ENCODE results near the gene HTT. TPM values are rescaled to one million over a fixed set of nuclear protein-coding genes. Genes with fewer than 3 reads are reported as not detected.
A peak's percentile ranks its signal among the peaks of the same experiment; 100 is the strongest.
"Not testable (repeated sequence)": the region's sequence is repeated elsewhere in the genome, so short reads cannot be mapped to it uniquely, and the experiment has no call there.

The HTT gene
- total RNA-seq, 1 experiment from 2014 or later = 10.4 TPM

DNA sequence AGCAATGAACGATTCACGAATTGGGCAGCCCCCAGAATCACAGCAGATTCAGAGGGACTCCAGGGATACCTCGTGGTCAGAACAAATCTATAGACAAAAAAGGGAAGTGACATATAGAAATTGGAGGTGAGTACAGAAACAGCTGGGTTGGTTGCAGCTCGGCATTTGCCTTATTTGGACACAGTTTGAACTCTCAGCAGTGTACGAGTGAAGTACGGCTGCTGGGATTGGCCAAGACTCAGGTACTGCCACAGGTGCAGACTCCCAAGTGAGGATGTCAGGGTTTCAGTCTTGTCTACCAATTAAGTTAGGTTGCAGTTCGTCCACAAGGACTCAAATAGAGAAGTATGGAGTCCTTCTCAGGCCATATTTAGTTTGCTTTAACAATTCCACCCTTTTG is 28.3 kb upstream of the HTT start:
- DNase-seq (ENCODE audit: low read depth) = no peak

DNA sequence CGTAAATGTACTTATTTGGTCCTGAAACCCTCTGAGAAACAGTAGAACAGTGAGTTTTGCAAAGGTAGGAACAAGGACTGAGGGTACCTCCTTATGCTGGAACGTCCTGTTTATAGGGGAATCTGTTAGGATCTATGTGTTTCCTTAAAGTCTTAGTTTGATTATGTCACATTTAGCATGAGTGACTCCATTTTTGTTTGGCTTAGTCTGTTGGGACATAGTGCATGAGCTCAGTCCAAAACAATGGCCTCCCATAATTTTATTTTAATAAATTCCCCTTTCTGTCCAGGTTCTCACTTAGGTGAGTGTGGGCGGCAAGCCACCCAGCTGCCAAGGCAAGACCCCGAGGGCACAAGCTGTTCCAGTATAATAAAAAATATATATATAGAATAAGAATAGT is 27.9 kb upstream of the HTT start:
- no peak for DNase-seq (ENCODE audit: low read depth)

DNA sequence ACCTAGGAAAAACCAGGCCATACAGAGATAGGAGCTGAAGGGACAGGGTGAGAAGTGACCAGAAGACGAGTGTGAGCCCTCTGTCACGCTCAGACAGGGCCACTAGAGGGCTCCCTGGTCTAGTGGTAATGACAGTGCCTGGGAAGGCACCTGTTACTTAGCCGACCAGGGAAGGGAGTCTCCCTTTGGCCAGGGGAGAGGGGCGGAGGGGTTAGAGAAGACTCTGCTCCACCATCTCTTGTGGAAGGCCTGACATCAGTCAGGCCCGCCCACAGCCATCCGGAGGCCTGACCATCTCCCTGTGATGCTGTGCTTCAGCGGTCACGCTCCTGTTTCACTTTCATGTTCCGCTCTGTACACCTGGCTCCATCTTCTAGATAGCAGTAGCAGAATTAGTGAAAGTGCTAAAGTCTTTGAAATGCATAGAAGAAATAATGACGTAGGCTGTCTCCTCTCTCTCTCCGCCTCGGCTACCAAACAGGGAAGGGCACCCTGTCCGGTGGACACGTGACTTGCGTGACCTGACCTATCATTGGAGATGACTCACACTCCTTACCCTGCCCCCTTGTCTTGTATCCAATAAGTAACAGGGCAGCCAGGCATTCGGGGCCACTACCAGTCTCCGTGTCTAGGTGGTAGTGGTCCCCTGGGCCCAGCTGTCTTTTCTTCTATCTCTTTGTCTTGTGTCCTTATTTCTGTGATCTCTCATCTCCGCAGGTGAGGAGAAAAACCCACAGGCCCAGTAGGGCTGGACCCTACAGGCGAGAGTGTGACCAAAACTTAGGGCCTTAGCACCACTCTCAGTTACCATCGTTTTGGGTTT is 26.8 kb upstream of the HTT start:
- DNase-seq (ENCODE audit: low read depth) = peak; percentile 58

DNA sequence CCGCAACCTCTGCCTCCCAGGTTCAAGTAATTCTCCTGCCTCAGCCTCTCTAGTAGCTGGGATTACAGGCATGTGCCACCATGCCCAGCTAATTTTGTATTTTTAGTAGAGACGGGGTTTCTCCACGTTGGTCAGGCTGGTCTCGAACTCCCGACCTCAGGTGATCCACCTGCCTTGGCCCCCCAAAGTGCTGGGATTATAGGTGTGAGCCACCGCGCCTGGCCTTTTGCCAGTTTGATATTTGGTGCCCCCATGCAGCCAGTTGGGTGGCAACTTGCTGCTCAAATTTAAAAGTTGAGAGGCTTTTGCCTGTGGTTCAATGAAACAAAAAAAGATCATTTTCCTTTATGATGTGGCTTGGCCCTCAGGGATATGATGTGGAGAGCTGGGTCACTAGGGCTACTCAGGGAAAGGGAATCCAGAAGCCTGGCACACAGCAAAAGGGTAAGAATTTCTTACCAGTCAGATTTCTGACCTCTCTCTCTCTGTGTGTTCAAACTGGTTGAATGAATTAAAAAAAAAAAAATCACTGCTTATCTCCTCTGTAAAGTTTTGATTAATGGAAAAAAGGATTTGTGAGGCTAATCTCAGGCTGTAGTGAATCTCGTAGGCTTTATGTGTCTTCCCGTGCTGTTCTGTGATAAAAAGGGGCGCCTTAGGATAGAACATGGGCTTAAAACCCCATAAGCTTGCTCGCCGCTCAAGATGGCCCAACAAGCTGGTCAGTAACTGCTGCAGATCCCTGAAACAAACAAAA is 23.2 kb upstream of the HTT start:
- not testable (repeated sequence) for DNase-seq (ENCODE audit: low read depth)

DNA sequence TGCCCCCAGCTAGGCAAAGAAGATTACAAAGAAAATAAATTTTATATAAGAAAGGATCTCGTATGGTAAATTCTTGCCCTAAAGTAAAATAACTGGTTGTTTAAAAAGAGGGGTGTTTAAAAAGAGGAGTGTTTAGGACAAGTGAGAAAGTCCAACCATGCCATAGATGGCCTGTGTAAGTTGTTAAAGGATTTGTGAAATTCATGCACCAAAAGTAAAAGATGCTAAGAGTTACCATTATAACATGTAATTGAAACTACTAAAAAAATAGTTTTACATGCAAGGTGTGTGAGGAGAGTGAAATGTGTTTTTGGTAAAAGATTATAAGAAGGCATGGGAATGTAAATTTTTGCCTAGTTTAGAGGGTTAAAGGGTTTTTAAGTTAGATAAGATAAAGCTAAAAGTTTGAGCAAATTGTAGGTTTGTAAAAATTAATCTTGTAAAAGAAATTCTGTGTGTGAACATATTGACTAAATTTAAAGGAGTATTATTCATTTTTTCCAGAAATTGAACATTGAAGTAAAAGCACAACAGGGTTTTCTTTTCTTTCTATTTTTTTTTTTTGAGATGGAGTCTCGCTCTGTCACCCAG is 20.2 kb upstream of the HTT start:
- DNase-seq (ENCODE audit: low read depth) = no peak

DNA sequence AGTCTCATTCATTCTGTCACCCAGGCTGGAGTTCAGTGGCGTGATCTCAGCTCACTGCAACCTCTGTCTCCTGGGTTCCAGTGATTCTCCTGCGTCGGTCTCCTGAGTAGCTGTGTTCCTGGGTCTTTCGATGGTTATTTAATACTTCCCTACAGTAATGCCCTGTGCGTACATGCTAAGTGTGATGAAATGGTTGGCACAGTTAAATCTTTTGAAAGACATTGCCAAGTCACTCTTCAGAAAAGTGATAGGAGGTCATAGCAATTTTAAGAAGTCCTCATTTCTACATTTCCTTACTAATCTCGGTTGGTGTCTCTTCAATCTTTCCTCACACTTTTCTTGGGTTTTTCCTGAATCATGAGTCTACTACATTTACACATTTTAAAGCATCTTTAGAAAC is 14.5 kb upstream of the HTT start:
- no peak for DNase-seq (ENCODE audit: low read depth)

DNA sequence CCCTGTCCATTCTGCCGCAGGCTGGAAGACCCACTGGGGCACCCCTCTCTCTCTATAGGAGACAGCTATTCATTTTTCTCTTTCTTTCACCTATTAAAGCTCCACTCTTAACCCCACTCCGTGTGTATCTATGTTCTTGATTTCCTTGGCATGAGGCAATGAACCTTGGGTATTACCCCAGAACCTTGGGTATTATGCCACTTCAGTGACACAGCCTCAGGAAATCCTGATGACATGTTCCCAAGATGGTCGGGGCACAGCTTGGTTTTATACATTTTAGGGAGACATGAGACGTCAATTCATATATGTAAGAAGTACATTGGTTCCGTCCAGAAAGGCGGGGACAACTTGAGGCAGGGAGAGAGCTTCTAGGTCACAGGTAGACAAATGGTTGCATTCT is 13.5 kb upstream of the HTT start:
- no peak for DNase-seq (ENCODE audit: low read depth)

DNA sequence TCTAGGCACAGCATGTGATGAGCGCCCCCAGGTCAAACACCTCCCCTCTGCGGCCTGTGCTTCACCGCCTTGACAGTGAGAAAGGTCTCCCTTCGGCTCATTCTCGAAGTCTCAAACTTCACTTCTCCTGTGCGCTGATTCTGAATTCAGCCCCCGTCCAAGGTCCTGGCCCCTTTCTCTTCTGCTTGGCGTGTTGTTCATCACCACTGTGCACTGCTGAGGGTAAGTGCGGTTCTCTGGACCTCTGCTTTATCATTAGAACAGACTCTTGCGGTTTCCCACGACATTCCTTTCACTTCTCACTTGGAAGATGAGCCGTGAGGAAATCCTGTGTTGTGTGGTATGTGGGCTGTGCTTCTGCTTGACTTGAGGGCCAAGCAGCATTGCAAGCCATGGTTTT is 12.0 kb upstream of the HTT start:
- DNase-seq (ENCODE audit: low read depth) = peak; percentile 69

DNA sequence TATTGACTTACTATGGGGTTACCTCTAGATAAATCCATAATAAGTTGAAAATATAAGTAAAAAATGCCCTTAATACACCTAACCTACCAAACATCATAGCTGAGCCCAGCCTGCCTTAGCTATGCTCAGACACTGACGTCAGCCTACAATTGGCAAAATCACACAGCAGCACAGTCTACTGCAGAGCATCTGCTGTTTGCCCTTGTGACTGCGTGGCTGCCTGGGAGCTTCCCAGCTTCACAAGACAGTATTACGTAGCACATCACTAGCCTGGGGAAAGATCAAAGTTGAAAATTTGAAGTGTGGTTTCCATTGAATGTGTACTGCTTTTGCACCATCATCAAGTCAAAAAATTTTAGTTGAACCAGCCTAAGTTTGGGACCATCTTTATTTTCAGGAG is 8.9 kb upstream of the HTT start:
- no peak for DNase-seq (ENCODE audit: low read depth)

DNA sequence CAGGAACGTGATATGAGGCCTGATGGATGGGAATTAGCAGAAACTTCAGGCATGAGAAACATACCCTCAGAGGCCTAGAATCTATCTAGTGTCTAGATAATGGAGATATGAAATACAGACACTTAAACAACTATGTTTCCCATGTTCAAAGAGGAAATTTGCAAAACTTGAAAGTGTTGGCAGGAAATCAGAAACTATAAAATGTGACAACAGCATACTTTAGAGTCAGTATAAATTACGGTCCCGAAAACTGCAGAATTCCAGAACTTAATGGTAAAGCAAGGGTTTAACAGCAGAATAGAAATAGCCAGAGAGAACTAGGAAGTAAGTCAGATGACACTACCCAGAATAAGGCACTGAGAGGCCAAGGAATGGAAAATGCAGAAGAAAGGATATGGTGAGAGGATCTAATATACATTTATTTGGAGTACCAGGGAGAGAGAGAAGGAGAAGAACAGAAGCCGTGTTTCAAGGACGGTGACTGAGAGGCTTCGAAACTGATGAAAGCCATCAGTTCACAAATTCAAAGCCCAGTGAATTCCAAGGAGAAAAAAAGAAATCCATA is 7.6 kb upstream of the HTT start:
- DNase-seq (ENCODE audit: low read depth) = no peak

DNA sequence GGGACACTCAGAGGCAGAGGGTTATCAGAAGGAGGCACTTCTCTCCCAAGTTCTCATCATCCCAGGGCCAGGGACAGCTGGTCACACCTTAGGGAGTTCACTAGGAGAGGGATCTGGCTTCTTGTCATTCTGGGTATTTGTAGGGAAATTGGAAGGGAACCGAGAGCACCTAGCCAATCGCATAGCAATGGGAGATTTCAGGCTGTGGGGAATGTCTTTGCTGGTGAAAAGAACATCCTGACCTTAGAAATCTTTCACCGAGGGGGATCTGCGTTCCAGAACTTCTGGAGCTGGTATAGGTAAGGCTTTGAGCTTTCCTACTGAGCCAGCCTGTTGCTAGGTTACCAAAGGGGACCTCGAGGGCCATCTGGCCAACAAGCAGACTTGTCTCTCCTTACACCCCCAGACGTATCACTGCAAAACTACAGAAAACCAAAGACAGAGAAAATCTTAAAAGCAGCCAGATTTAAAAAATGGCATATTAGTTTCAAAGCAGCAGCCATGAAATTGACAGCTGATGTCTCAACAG is 6.9 kb upstream of the HTT start:
- no peak for DNase-seq (ENCODE audit: low read depth)

DNA sequence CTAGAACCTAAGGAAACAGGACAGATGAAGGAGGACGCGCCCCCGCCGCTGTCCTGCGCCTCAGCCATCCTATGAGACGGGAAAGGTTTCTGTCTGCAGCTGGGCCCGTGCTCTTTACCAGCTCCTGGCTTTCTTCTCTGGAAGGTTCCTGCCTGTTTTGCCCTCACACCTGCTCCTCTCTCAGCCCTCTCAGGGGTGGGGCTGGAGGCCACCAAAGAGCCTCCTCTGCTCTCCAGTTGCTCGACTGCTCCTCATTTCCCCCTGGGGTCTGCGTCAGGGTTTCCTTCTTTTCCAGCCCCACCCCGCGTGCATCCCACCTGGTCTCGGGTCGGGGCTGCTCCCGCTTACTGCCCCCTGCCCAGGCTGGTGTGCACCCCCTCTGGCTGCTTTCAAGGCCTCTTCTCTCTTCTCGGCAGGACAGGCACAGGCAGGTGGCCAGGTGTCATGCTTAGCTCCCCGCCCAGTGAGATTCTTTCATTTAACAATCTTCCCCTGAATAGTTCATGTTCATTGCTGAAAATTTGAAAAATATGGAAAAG is 4.8 kb upstream of the HTT start:
- no peak for DNase-seq (ENCODE audit: low read depth)

DNA sequence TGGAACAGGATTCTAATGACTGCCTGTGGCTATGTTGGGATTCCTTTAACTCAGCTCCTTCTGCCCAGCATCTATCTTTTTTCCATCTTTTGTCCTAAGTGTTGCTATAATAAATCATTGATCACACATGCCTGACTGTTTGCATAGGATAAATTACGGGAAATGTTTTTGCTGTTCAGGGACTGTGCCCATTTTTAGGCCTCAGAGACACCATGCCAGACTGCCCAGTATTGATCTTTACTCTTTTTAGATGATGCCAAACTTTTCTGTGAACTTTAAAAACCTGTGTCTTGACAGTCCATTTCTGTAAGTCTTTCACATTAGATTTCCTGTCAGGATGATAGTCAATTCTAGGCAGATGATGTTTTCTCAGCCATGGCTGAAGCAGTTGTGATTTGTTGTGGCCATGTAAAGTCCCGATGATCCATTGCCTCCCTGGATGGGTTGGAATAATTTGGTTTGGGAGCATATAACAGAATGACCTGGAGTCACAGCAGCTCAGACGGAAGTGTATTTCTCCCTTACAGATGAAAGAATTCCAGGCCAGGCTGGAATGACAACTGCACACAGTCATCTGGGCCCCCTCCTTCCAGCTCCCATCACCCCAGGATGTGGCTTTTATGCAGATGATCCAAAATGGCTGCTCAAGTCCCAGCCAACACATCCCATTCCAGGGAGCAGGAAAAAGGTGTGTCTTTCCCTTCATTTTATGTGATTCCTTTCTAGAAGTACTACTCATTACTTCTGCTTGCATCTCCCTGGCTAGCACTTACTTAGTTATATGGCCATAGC is 3.6 kb upstream of the HTT start:
- peak; percentile 53 for DNase-seq (ENCODE audit: low read depth)

DNA sequence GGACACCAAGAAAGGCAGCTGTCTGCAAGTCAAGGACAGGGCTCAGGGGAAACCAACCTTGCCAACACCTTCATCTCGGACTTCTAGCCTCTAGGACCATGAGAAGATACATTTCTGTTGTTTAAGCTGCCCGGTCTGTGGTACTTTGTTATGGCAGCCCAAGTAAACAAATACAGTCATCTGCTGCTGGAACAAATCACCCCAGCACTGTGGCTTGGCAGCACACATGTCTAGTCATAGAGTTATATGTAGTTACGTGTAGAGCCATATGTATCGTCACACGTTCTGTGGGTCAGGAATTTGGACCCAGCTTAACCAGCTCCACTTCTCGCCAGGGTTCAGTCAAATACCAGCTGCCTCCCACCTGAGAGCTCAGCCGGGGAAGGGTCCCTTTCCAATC is 2.7 kb upstream of the HTT start:
- no peak for DNase-seq (ENCODE audit: low read depth)

DNA sequence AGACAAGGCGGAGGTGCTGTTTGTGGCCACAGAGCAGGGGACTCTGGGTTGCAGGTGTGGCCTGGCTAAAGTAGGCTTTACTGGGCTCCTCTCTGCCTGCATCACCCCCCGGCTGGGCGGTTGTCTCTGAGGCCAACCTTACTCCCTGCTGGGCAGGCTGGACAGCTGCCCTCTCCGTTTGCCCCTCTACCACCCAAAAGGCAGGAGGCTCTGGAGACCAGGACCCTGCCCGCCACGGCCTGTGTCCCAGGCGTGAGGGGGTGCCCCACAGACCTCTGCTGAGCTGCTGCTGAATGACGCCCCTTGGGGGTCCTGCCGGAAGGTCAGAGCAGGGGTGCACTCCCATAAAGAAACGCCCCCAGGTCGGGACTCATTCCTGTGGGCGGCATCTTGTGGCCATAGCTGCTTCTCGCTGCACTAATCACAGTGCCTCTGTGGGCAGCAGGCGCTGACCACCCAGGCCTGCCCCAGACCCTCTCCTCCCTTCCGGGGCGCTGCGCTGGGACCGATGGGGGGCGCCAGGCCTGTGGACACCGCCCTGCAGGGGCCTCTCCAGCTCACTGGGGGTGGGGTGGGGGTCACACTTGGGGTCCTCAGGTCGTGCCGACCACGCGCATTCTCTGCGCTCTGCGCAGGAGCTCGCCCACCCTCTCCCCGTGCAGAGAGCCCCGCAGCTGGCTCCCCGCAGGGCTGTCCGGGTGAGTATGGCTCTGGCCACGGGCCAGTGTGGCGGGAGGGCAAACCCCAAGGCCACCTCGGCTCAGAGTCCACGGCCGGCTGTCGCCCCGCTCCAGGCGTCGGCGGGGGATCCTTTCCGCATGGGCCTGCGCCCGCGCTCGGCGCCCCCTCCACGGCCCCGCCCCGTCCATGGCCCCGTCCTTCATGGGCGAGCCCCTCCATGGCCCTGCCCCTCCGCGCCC is 1.1 kb upstream of the HTT start:
- no peak for DNase-seq (ENCODE audit: low read depth)

DNA sequence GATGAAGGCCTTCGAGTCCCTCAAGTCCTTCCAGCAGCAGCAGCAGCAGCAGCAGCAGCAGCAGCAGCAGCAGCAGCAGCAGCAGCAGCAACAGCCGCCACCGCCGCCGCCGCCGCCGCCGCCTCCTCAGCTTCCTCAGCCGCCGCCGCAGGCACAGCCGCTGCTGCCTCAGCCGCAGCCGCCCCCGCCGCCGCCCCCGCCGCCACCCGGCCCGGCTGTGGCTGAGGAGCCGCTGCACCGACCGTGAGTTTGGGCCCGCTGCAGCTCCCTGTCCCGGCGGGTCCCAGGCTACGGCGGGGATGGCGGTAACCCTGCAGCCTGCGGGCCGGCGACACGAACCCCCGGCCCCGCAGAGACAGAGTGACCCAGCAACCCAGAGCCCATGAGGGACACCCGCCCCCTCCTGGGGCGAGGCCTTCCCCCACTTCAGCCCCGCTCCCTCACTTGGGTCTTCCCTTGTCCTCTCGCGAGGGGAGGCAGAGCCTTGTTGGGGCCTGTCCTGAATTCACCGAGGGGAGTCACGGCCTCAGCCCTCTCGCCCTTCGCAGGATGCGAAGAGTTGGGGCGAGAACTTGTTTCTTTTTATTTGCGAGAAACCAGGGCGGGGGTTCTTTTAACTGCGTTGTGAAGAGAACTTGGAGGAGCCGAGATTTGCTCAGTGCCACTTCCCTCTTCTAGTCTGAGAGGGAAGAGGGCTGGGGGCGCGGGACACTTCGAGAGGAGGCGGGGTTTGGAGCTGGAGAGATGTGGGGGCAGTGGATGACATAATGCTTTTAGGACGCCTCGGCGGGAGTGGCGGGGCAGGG is 568 bp downstream of the HTT start:
- peak; percentile 74 for DNase-seq (ENCODE audit: low read depth)

DNA sequence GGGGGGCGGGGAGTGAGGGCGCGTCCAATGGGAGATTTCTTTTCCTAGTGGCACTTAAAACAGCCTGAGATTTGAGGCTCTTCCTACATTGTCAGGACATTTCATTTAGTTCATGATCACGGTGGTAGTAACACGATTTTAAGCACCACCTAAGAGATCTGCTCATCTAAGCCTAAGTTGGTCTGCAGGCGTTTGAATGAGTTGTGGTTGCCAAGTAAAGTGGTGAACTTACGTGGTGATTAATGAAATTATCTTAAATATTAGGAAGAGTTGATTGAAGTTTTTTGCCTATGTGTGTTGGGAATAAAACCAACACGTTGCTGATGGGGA is 1.1 kb downstream of the HTT start:
- DNase-seq (ENCODE audit: low read depth) = no peak

DNA sequence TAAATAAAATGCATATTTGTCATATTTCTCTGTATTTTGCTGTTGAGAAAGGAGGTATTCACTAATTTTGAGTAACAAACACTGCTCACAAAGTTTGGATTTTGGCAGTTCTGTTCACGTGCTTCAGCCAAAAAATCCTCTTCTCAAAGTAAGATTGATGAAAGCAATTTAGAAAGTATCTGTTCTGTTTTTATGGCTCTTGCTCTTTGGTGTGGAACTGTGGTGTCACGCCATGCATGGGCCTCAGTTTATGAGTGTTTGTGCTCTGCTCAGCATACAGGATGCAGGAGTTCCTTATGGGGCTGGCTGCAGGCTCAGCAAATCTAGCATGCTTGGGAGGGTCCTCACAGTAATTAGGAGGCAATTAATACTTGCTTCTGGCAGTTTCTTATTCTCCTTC is 3.3 kb downstream of the HTT start:
- DNase-seq (ENCODE audit: low read depth) = no peak

DNA sequence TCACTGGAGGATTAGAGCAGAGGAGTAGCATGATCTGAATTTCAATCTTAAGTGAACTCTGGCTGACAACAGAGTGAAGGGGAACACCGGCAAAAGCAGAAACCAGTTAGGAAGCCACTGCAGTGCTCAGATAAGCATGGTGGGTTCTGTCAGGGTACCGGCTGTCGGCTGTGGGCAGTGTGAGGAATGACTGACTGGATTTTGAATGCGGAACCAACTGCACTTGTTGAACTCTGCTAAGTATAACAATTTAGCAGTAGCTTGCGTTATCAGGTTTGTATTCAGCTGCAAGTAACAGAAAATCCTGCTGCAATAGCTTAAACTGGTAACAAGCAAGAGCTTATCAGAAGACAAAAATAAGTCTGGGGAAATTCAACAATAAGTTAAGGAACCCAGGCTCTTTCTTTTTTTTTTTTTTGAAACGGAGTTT is 5.2 kb downstream of the HTT start:
- DNase-seq (ENCODE audit: low read depth) = no peak

All from Daoy (cell line).